Common myeloid progenitor, CD34-positive (primary cell): ENCODE data around the gene SBF2.
"Not testable (repeated sequence)": the region's sequence is repeated elsewhere in the genome, so short reads cannot be mapped to it uniquely, and the experiment has no call there.

Source experiments
- CTCF ChIA-PET: fragments of 350-600 bp; sonication (Branson Sonifier 250); formaldehyde crosslinking; loops from one replicate; lab custom pipeline; 2021; ENCODE audit warnings: antibody characterized with exemption; lab: Charles Lee
- POLR2A ChIA-PET: fragments of 350-600 bp; sonication (Branson Sonifier 250); formaldehyde crosslinking; loops from one replicate; lab custom pipeline; 2021; ENCODE audit warnings: antibody characterized with exemption; lab: Charles Lee
- DNase-seq, 3 donors: peaks; one replicate each; pipeline versions ENCODE4 v3.0.0 to v3.0.0-alpha.2; 2013
- H3K27ac ChIP-seq, 2 experiments: 1 replicate in 1 of 2; 2 replicates in 1 of 2; pipeline ENCODE4 v1.7.0; 2013; ENCODE audit warnings: inconsistent platforms in 2 of 2, low read length in 2 of 2, mild to moderate bottlenecking in 2 of 2, low read depth in 1 of 2, moderate library complexity in 1 of 2; ENCODE audit not compliant: severe bottlenecking in 2 of 2, insufficient read depth in 1 of 2, poor library complexity in 1 of 2
- H3K27me3 ChIP-seq, 5 experiments: replicated peaks in 2 of 5; 1 replicate in 3 of 5; 2 replicates in 2 of 5; pipeline versions ENCODE4 v1.6.1 to v1.7.0; 2013; ENCODE audit warnings: low read length in 4 of 5, mild to moderate bottlenecking in 2 of 5, moderate library complexity in 2 of 5, inconsistent platforms in 1 of 5; ENCODE audit not compliant: insufficient read depth in 5 of 5, control insufficient read depth in 4 of 5
- H3K36me3 ChIP-seq, 4 experiments: 1 replicate in 2 of 4; 2 replicates in 2 of 4; pipeline versions ENCODE4 v1.6.1 to v1.7.0; 2013; ENCODE audit warnings: low read length in 3 of 4, control low read depth in 1 of 4, mild to moderate bottlenecking in 1 of 4; ENCODE audit not compliant: control insufficient read depth in 4 of 4, insufficient read depth in 4 of 4
- H3K4me1 ChIP-seq, 4 experiments: 1 replicate in 3 of 4; 2 replicates in 1 of 4; pipeline versions ENCODE4 v1.6.1 to v1.7.1; 2013; ENCODE audit warnings: low read length in 3 of 4, mild to moderate bottlenecking in 3 of 4, control low read depth in 1 of 4, inconsistent platforms in 1 of 4, moderate library complexity in 1 of 4; ENCODE audit not compliant: control insufficient read depth in 4 of 4, insufficient read depth in 4 of 4; ENCODE audit errors: control extremely low read depth in 1 of 4
- H3K4me3 ChIP-seq, 7 experiments: 1 replicate in 4 of 7; 2 replicates in 3 of 7; pipeline versions ENCODE4 v1.5.1 to v1.7.0; 2013; ENCODE audit warnings: mild to moderate bottlenecking in 7 of 7, low read length in 6 of 7, moderate library complexity in 6 of 7, inconsistent platforms in 2 of 7, low read depth in 2 of 7, control low read depth in 1 of 7; ENCODE audit not compliant: insufficient read depth in 4 of 7, control insufficient read depth in 1 of 7; ENCODE audit errors: extremely low read depth in 1 of 7
- H3K9me3 ChIP-seq, 5 experiments: 1 replicate in 4 of 5; 2 replicates in 1 of 5; pipeline versions ENCODE4 v1.6.1 to v1.7.1; 2013; ENCODE audit warnings: low read length in 4 of 5, mild to moderate bottlenecking in 2 of 5, inconsistent platforms in 1 of 5, low read depth in 1 of 5, moderate library complexity in 1 of 5; ENCODE audit not compliant: control insufficient read depth in 4 of 5, insufficient read depth in 2 of 5; ENCODE audit errors: control extremely low read depth in 1 of 5
- WGBS: methylation state at CpG from one replicate; pipeline ENCODE4 v1.1.5; 2013; ENCODE audit not compliant: insufficient coverage; 5-methylcytosine and 5-hydroxymethylcytosine counted together

SBF2 gene

GRCh38 chr11:10243896-10244575 lies 50.0 kb downstream of the SBF2 start:
- ChIA-PET POLR2A (no interaction called here), CTCF (interaction anchor here (1.3 kb wide), 1 partner anchor 36 kb away, joined by 4 read pairs; no protein-coding TSS in a partner anchor)
- Histone ChIP-seq H3K27me3 (no peaks in the 10 kb centered on the region), H3K36me3 (peaks cover 0 to 3% (median 1%) of the 10 kb centered on the region in 4 experiments), H3K4me1 (peaks cover 0 to 4% (median 0%) of the 10 kb centered on the region in 4 experiments), H3K9me3 (no peaks in the 10 kb centered on the region), H3K4me3 (no peak overlapping the region), H3K27ac (no peak overlapping the region)
- no peak for DNase-seq
- WGBS: 100% methylated on average over 1 of the region's 2 CpGs

- ChIA-PET POLR2A (no interaction called here), CTCF (interaction anchor here (1.1 kb wide), 1 partner anchor 28 kb away, joined by 5 read pairs; no protein-coding TSS in a partner anchor)
- no peak for DNase-seq
- H3K27me3 ChIP-seq: no peaks in the 10 kb centered on the region
- H3K4me3 ChIP-seq: no peak overlapping the region
- peaks cover 0 to 24% (median 7%) of the 10 kb centered on the region in 4 experiments for H3K4me1 ChIP-seq
- no peaks in the 10 kb centered on the region for H3K36me3 ChIP-seq
- no peak overlapping the region for H3K27ac ChIP-seq
- H3K9me3 ChIP-seq: peaks cover 0 to 2% (median 0%) of the 10 kb centered on the region in 5 experiments
- WGBS: no CpG with 5 or more reads among the region's 1 CpG
Measured at GRCh38 chr11:10236840-10237239, 57.2 kb downstream of the SBF2 start.

GRCh38 chr11:10233581-10233980 lies 60.4 kb downstream of the SBF2 start:
- H3K4me3 ChIP-seq: no peak overlapping the region
- H3K36me3 ChIP-seq: no peaks in the 10 kb centered on the region
- CTCF ChIA-PET: interaction anchor here (0.5 to 1.4 kb wide), 3 partner anchors 10 to 48 kb away, joined by 3 read pairs; no protein-coding TSS in a partner anchor
- H3K27me3 ChIP-seq: no peaks in the 10 kb centered on the region
- POLR2A ChIA-PET: interaction anchor here (0.6 kb wide), 1 partner anchor 180 kb away, joined by 3 read pairs; no protein-coding TSS in a partner anchor
- DNase-seq: peak; percentile 14 to 35 (median 20)
- WGBS: 33% methylated on average over 2 of the region's 2 CpGs
- no peak overlapping the region for H3K27ac ChIP-seq
- H3K9me3 ChIP-seq: peaks cover 0 to 5% (median 1%) of the 10 kb centered on the region in 5 experiments
- peaks cover 0 to 20% (median 7%) of the 10 kb centered on the region in 4 experiments for H3K4me1 ChIP-seq

GRCh38 chr11:10232756-10233155 lies 61.3 kb downstream of the SBF2 start:
- POLR2A ChIA-PET: no interaction called here
- H3K4me1 ChIP-seq: peaks cover 0 to 20% (median 7%) of the 10 kb centered on the region in 4 experiments
- DNase-seq: peak; percentile 15 to 56 (median 38)
- H3K36me3 ChIP-seq: no peaks in the 10 kb centered on the region
- H3K9me3 ChIP-seq: peaks cover 0 to 5% (median 1%) of the 10 kb centered on the region in 5 experiments
- H3K4me3 ChIP-seq: peak overlapping the region in 1 of 7 experiments; percentile 33
- 40% methylated on average over 1 of the region's 1 CpG for WGBS
- CTCF ChIA-PET: interaction anchor here (0.5 to 2.7 kb wide), 5 partner anchors 10 to 155 kb away, joined by 3 to 9 read pairs (median 3); no protein-coding TSS in a partner anchor
- no peaks in the 10 kb centered on the region for H3K27me3 ChIP-seq
- no peak overlapping the region for H3K27ac ChIP-seq

GRCh38 chr11:10231803-10232202 lies 62.2 kb downstream of the SBF2 start:
- H3K27ac ChIP-seq, H3K4me3 ChIP-seq, DNase-seq, H3K36me3 ChIP-seq, POLR2A ChIA-PET, H3K9me3 ChIP-seq, H3K27me3 ChIP-seq: not testable (repeated sequence)
- peaks cover 0 to 20% (median 7%) of the 10 kb centered on the region in 4 experiments for H3K4me1 ChIP-seq
- 100% methylated on average over 3 of the region's 13 CpGs for WGBS
- CTCF ChIA-PET: interaction anchor here (1.1 to 2.7 kb wide), 3 partner anchors 9 to 155 kb away, joined by 3 to 9 read pairs (median 6); no protein-coding TSS in a partner anchor

- CTCF ChIA-PET: no interaction called here
Measured at GRCh38 chr11:10225553-10225952, 68.5 kb downstream of the SBF2 start.

GRCh38 chr11:10222399-10222798 lies 71.6 kb downstream of the SBF2 start:
- ChIA-PET CTCF (interaction anchor here (1.0 to 2.3 kb wide), 3 partner anchors 10 to 15 kb away, joined by 4 to 15 read pairs (median 9); no protein-coding TSS in a partner anchor), POLR2A (no interaction called here)
- Histone ChIP-seq H3K9me3 (peaks cover 0 to 8% (median 0%) of the 10 kb centered on the region in 5 experiments), H3K27me3 (no peaks in the 10 kb centered on the region), H3K27ac (no peak overlapping the region), H3K4me3 (no peak overlapping the region), H3K4me1 (no peaks in the 10 kb centered on the region), H3K36me3 (peaks cover 0 to 3% (median 0%) of the 10 kb centered on the region in 4 experiments)
- no peak for DNase-seq
- 90% methylated on average over 2 of the region's 3 CpGs for WGBS

More at GRCh38 chr11:10225553-10225952, 68.5 kb downstream of the SBF2 start:
- DNase-seq: no peak
- peaks cover 0 to 1% (median 0%) of the 10 kb centered on the region in 5 experiments for H3K9me3 ChIP-seq
- no peaks in the 10 kb centered on the region for H3K36me3 ChIP-seq
- POLR2A ChIA-PET: no interaction called here
- no peak overlapping the region for H3K4me3 ChIP-seq
- no CpG with 5 or more reads among the region's 2 CpGs for WGBS
- no peak overlapping the region for H3K27ac ChIP-seq
- no peaks in the 10 kb centered on the region for H3K4me1 ChIP-seq
- no peaks in the 10 kb centered on the region for H3K27me3 ChIP-seq
